SHP77 treated with DMSO at 0.1 percent for 48 hours (cell line): Measurements from ENCODE around the gene ARHGAP36.

ENCODE experiments used
- DNase-seq: peaks from one replicate; lab custom pipeline; 2025; lab: John Stamatoyannopoulos, UW

Gene ARHGAP36

GRCh38 chrX:131058136-131058868 lies at the start of gene ARHGAP36:
Gene ARHGAP36, plus strand, starts transcription at chrX:131058346. Its CDS starts 23,320 bp downstream, at chrX:131081666.
- no peak for DNase-seq

- DNase-seq = no peak
Measured at GRCh38 chrX:131010186-131010585, 48.0 kb upstream of the ARHGAP36 start.

- no peak for DNase-seq
Measured at GRCh38 chrX:131025336-131025735, 32.8 kb upstream of the ARHGAP36 start.

GRCh38 chrX:131032354-131033230 lies 25.6 kb upstream of the ARHGAP36 start:
- no peak for DNase-seq

GRCh38 chrX:131034063-131034462 lies 24.1 kb upstream of the ARHGAP36 start:
- no peak for DNase-seq

GRCh38 chrX:131040781-131041180 lies 17.4 kb upstream of the ARHGAP36 start:
- DNase-seq = no peak

GRCh38 chrX:131041667-131042066 lies 16.5 kb upstream of the ARHGAP36 start:
- DNase-seq = no peak

GRCh38 chrX:131045726-131046125 lies 12.4 kb upstream of the ARHGAP36 start:
- no peak for DNase-seq

GRCh38 chrX:131046596-131046995 lies 11.6 kb upstream of the ARHGAP36 start:
- no peak for DNase-seq

- no peak for DNase-seq
Measured at GRCh38 chrX:131047180-131047579, 11.0 kb upstream of the ARHGAP36 start.

- no peak for DNase-seq
Measured at GRCh38 chrX:131053076-131053475, 5.1 kb upstream of the ARHGAP36 start.

GRCh38 chrX:131054906-131055305 lies 3.2 kb upstream of the ARHGAP36 start:
- DNase-seq = no peak

GRCh38 chrX:131057706-131058105 lies 440 bp upstream of the ARHGAP36 start:
- DNase-seq = no peak

- no peak for DNase-seq
Measured at GRCh38 chrX:131059246-131059645, 1.1 kb downstream of the ARHGAP36 start.

GRCh38 chrX:131060147-131060546 lies 2.0 kb downstream of the ARHGAP36 start:
- no peak for DNase-seq

- no peak for DNase-seq
Measured at GRCh38 chrX:131061306-131061705, 3.2 kb downstream of the ARHGAP36 start.

- DNase-seq = no peak
Measured at GRCh38 chrX:131063613-131064012, 5.5 kb downstream of the ARHGAP36 start.

- DNase-seq = no peak
Measured at GRCh38 chrX:131066237-131066636, 8.1 kb downstream of the ARHGAP36 start.

GRCh38 chrX:131067216-131067615 lies 9.1 kb downstream of the ARHGAP36 start:
- no peak for DNase-seq

- no peak for DNase-seq
Measured at GRCh38 chrX:131067846-131068745, 9.9 kb downstream of the ARHGAP36 start.

GRCh38 chrX:131068945-131069719 lies 11.0 kb downstream of the ARHGAP36 start:
- no peak for DNase-seq
